Panc1 (cell line): Measurements from ENCODE around the gene HEPACAM. TPM values are rescaled to one million over a fixed set of nuclear protein-coding genes. Genes with fewer than 3 reads are reported as not detected.

Experiments
- ATAC-seq: fragments of 200-7000 bp; cut with Tn5 transposase; 2 replicates; pipeline ENCODE4 v1.9.1; 2020; ENCODE audit warnings: mild to moderate bottlenecking, moderate library complexity
- BruUV-seq: library from RNA; stranded (reverse); fragments of 400-500 nt; replicated peaks from 2 replicates; lab custom pipeline; 2021; lab: Mats Ljungman, UMichigan
- CTCF ChIA-PET: fragments of 300-600 bp; sonication (Branson Sonifier 250); formaldehyde crosslinking; loops from one replicate; lab custom pipeline; 2022; ENCODE audit warnings: antibody characterized with exemption; lab: Charles Lee
- POLR2A ChIA-PET: fragments of 300-600 bp; sonication (Branson Sonifier 250); formaldehyde crosslinking; loops from one replicate; lab custom pipeline; 2022; ENCODE audit warnings: antibody characterized with exemption; lab: Charles Lee
- DNase-seq: peaks from one replicate; pipeline ENCODE4 v3.0.0-alpha.2; 2010; ENCODE audit warnings: low read depth, low spot score
- H3K27ac ChIP-seq: 2 replicates; pipeline ENCODE4 v1.5.1; 2011; ENCODE audit warnings: mild to moderate bottlenecking, low read length, inconsistent platforms
- H3K27me3 ChIP-seq: fragments of 200-500 bp; sonication (Bioruptor generic); 2 replicates; pipeline ENCODE4 v1.6.0; 2014; ENCODE audit warnings: low read length, inconsistent platforms; ENCODE audit not compliant: control insufficient read depth, insufficient read depth
- H3K36me3 ChIP-seq: fragments of 200-500 bp; sonication (Bioruptor generic); 2 replicates; pipeline ENCODE4 v1.5.1; 2014; ENCODE audit warnings: inconsistent platforms, mild to moderate bottlenecking, low read length, moderate library complexity; ENCODE audit not compliant: control insufficient read depth, insufficient read depth
- H3K4me1 ChIP-seq: 2 replicates; pipeline ENCODE4 v1.5.1; 2011; ENCODE audit warnings: inconsistent platforms, mild to moderate bottlenecking, low read length, moderate library complexity; ENCODE audit not compliant: control insufficient read depth, insufficient read depth
- H3K4me3 ChIP-seq, 2 experiments: 2 replicates each; pipeline ENCODE4 v1.5.1; 2011 to 2012; ENCODE audit warnings: low read depth in 2 of 2, low read length in 2 of 2, mild to moderate bottlenecking in 2 of 2, inconsistent platforms in 1 of 2, moderate library complexity in 1 of 2
- H3K9me3 ChIP-seq: fragments of 200-500 bp; sonication (Bioruptor generic); 2 replicates; pipeline ENCODE4 v1.5.1; 2014; ENCODE audit warnings: low read depth, mild to moderate bottlenecking, inconsistent platforms, low read length, moderate library complexity; ENCODE audit not compliant: control insufficient read depth, insufficient read depth
- POLR2AphosphoS5 ChIP-seq: IDR thresholded peaks from 2 replicates; pipeline ENCODE4 v1.6.1; 2012; ENCODE audit warnings: mild to moderate bottlenecking, low read depth, low read length, moderate library complexity
- SIN3A ChIP-seq: IDR thresholded peaks from 2 replicates; pipeline ENCODE4 v1.6.1; 2012; ENCODE audit warnings: low read depth, mild to moderate bottlenecking, low read length, moderate library complexity, borderline replicate concordance; ENCODE audit not compliant: insufficient read depth
- TCF7L2 ChIP-seq: IDR thresholded peaks from 2 replicates; pipeline ENCODE4 v1.6.1; 2011; ENCODE audit warnings: mild to moderate bottlenecking, low read depth, low read length, inconsistent platforms
- in situ Hi-C: cut with HindIII; loops from 2 replicates; pipeline ENCODE4 v1.10.0; 2016; ENCODE audit warnings: low sequenced_read_pairs, low pct_unique_long_range_greater_than_20kb
- intact Hi-C: fragments of 100-400 bp; cut with micrococcal nuclease; formaldehyde crosslinking; loops from one replicate; pipeline ENCODE4 v1.10.0; 2022; ENCODE audit not compliant: unreplicated experiment
- total RNA-seq: library from RNA; stranded (reverse); gene quantifications from one replicate; pipeline ENCODE4 v1.2.1, GENCODE V29; 2021; ENCODE audit not compliant: unreplicated experiment
- TF ChIP-seq, protein P1 (sequence below): fragments of 450-650 bp; IDR thresholded peaks from 2 replicates; pipeline ENCODE4 v1.5.1; 2017; ENCODE audit warnings: mild to moderate bottlenecking
- TF ChIP-seq, protein P2 (sequence below), 2 experiments: IDR thresholded peaks; 2 replicates each; pipeline ENCODE4 v1.6.1; 2011 to 2012; ENCODE audit warnings: low read depth in 2 of 2, control low read depth in 1 of 2, low read length in 1 of 2, mild to moderate bottlenecking in 1 of 2, moderate library complexity in 1 of 2; ENCODE audit not compliant: insufficient read depth in 1 of 2

HEPACAM gene
- total RNA-seq, 1 experiment from 2014 or later = not detected

DNA sequence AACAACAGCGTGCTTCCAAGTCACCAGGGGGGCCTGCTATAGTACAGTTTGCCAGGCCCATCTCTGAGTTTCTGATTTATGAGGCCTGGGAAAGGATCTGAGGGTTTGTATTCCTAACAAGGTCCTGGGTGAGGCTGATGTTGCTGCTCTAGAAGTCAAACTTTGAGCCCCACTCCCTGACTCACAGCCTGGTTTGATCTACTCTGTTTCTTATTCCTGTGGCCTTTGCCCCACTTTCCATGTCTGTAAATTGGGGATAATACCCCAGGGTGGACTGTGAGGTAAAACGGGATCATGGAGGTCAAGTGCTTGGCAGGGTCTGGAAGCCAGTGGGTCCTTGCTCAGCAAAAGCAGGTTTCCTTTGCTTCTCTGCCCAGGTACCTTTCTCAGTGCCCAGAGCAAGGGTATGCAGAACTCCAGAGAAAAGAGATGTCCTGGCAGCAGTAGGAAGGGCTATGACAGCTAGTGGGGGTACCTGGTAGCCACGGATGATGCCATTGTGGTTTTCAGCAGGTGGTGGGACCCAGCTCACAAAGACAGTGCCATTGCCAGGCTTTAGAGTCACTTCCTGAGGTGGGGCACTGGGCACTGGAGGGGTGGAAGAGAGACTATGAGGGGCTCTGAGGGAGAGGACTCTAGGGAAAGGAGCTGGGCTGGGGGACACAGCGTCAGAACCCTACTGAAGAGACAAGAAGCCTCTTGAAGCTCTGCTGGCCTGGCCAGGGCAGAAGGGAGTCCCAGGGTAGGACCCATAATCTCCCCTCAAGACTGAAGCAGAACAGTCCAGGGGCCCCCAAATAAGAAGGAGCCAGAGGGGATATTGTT is 41.0 kb downstream of the HEPACAM start:
- H3K4me1 ChIP-seq = 0 out of 2 replicates have a peak, but pooled peaks cover 3% of the 10 kb centered on the region
- H3K36me3 ChIP-seq = no peaks in the 10 kb centered on the region
- POLR2A ChIA-PET = no interaction called here
- peaks cover under 1% of the 10 kb centered on the region for H3K27me3 ChIP-seq
- no peaks in the 10 kb centered on the region for H3K9me3 ChIP-seq
- intact Hi-C loops (no loop called here), in situ Hi-C loops (no loop called here)
- CTCF ChIA-PET = no interaction called here
- no peak overlapping the region for H3K4me3 ChIP-seq
- DNase-seq (no peak), ATAC-seq (no peak)
- TF ChIP-seq, protein P1, sequence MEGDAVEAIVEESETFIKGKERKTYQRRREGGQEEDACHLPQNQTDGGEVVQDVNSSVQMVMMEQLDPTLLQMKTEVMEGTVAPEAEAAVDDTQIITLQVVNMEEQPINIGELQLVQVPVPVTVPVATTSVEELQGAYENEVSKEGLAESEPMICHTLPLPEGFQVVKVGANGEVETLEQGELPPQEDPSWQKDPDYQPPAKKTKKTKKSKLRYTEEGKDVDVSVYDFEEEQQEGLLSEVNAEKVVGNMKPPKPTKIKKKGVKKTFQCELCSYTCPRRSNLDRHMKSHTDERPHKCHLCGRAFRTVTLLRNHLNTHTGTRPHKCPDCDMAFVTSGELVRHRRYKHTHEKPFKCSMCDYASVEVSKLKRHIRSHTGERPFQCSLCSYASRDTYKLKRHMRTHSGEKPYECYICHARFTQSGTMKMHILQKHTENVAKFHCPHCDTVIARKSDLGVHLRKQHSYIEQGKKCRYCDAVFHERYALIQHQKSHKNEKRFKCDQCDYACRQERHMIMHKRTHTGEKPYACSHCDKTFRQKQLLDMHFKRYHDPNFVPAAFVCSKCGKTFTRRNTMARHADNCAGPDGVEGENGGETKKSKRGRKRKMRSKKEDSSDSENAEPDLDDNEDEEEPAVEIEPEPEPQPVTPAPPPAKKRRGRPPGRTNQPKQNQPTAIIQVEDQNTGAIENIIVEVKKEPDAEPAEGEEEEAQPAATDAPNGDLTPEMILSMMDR = no peak
- no peak for TF ChIP-seq TCF7L2
- TF ChIP-seq SIN3A = no peak
- no peak for TF ChIP-seq POLR2AphosphoS5
- TF ChIP-seq, protein P2, sequence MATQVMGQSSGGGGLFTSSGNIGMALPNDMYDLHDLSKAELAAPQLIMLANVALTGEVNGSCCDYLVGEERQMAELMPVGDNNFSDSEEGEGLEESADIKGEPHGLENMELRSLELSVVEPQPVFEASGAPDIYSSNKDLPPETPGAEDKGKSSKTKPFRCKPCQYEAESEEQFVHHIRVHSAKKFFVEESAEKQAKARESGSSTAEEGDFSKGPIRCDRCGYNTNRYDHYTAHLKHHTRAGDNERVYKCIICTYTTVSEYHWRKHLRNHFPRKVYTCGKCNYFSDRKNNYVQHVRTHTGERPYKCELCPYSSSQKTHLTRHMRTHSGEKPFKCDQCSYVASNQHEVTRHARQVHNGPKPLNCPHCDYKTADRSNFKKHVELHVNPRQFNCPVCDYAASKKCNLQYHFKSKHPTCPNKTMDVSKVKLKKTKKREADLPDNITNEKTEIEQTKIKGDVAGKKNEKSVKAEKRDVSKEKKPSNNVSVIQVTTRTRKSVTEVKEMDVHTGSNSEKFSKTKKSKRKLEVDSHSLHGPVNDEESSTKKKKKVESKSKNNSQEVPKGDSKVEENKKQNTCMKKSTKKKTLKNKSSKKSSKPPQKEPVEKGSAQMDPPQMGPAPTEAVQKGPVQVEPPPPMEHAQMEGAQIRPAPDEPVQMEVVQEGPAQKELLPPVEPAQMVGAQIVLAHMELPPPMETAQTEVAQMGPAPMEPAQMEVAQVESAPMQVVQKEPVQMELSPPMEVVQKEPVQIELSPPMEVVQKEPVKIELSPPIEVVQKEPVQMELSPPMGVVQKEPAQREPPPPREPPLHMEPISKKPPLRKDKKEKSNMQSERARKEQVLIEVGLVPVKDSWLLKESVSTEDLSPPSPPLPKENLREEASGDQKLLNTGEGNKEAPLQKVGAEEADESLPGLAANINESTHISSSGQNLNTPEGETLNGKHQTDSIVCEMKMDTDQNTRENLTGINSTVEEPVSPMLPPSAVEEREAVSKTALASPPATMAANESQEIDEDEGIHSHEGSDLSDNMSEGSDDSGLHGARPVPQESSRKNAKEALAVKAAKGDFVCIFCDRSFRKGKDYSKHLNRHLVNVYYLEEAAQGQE (IDR thresholded peaks at IDR 0.05; ENCODE audit: insufficient read depth in 1 of 2, low read depth in 2 of 2, low read length in 1 of 2) = no peak
- no peak overlapping the region for H3K27ac ChIP-seq
- no TSS peak for BruUV-seq

DNA sequence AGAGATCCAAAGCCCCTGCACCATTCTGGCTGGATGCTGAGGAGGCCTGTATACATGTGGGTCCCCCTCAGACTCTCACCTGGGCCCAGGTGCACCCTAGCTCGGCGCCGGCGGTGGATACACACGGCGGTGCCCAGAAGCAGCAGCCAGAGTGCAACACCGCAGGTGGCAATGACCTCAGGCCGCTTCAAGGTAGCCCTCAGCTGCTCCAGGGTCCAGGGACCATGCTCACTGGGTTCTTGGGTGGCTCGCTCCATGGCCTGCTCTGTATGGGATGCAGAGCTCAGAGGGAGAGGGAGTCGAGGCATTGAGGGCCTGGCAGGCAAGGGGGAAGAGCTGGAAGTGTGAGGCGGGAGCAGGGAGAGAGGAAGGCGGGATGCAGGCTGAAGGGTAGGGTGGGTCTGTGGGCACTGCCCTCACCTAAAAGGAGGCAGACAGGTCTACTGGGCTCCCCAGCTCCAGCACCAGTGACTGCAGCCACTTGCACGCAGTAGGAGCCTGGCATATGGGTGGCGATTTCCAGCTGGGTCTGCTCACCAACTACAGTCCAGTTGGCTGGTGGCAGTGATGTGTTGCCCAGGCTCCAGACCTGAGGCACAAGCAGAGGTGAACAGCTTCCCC is 42.0 kb downstream of the HEPACAM start:
- Histone ChIP-seq H3K36me3 (no peaks in the 10 kb centered on the region), H3K4me3 (no peak overlapping the region), H3K27me3 (peaks cover 5% of the 10 kb centered on the region), H3K9me3 (no peaks in the 10 kb centered on the region), H3K27ac (no peak overlapping the region), H3K4me1 (0 out of 2 replicates have a peak, but pooled peaks cover 3% of the 10 kb centered on the region)
- ChIA-PET CTCF (no interaction called here), POLR2A (no interaction called here)
- no peak for DNase-seq
- BruUV-seq = no TSS peak
- intact Hi-C loops (no loop called here), in situ Hi-C loops (no loop called here)
- no peak for ATAC-seq
- TF ChIP-seq, protein P2 (IDR thresholded peaks at IDR 0.05; ENCODE audit: insufficient read depth in 1 of 2, low read depth in 2 of 2, low read length in 1 of 2) = no peak
- TF ChIP-seq, protein P1 = no peak
- TF ChIP-seq TCF7L2 (no peak), POLR2AphosphoS5 (no peak), SIN3A (no peak)
